Endothelial cell of coronary artery (primary cell): ENCODE data around the gene PTGER2. TPM values are rescaled to one million over a fixed set of nuclear protein-coding genes. Genes with fewer than 3 reads are reported as not detected.

Experiments
- total RNA-seq: library from RNA; depleted of rRNA; stranded (reverse); fragments of >200 nt; gene quantifications from 2 replicates; pipeline ENCODE4 v1.2.3, GENCODE V29; 2014

Gene PTGER2, protein sequence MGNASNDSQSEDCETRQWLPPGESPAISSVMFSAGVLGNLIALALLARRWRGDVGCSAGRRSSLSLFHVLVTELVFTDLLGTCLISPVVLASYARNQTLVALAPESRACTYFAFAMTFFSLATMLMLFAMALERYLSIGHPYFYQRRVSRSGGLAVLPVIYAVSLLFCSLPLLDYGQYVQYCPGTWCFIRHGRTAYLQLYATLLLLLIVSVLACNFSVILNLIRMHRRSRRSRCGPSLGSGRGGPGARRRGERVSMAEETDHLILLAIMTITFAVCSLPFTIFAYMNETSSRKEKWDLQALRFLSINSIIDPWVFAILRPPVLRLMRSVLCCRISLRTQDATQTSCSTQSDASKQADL
- total RNA-seq = 1.4 TPM in 1 of 2 replicates, not detected in the other

DNA sequence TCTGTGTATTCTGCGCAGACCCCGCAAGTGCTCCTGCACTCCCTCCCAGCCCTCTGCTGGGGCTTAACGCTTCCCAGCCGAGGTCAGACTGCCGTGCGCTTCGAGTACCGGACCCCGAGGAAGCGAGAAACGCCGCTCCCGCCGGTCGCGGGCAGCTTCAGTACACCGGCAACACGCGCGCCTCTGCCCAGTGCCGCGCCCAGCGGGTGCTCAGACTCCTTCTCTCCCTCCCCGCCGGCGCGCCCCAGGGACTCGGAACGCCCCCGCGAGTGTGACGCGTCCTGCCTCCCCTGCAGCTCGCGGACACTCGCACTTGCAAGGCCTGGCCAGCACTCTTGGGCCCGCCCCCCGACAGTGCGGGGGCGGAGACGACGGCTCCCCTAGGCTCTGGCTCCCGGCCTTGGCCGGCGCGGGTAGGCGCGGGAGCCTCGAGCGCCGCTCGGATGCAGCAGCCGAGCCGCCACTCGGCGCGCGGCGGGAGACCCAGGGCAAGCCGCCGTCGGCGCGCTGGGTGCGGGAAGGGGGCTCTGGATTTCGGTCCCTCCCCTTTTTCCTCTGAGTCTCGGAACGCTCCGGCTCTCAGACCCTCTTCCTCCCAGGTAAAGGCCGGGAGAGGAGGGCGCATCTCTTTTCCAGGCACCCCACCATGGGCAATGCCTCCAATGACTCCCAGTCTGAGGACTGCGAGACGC lies at the start of gene PTGER2:
Gene PTGER2 (plus strand): TSS at position 410 of the 692 bp plus-strand sequence. CDS start 237 bp downstream, at position 647.

DNA sequence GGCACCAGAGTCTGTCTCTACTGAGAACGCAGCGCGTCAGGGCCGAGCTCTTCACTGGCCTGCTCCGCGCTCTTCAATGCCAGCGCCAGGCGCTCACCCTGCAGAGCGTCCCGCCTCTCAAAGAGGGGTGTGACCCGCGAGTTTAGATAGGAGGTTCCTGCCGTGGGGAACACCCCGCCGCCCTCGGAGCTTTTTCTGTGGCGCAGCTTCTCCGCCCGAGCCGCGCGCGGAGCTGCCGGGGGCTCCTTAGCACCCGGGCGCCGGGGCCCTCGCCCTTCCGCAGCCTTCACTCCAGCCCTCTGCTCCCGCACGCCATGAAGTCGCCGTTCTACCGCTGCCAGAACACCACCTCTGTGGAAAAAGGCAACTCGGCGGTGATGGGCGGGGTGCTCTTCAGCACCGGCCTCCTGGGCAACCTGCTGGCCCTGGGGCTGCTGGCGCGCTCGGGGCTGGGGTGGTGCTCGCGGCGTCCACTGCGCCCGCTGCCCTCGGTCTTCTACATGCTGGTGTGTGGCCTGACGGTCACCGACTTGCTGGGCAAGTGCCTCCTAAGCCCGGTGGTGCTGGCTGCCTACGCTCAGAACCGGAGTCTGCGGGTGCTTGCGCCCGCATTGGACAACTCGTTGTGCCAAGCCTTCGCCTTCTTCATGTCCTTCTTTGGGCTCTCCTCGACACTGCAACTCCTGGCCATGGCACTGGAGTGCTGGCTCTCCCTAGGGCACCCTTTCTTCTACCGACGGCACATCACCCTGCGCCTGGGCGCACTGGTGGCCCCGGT lies 46.4 kb upstream of the PTGER2 start, which contains the start of gene PTGDR:
Gene PTGDR (plus strand): TSS at position 198 of the 778 bp plus-strand sequence. CDS start 117 bp downstream, at position 315.

Other genes with a start within 250 kb of the PTGER2 start
- 14.2 and 34.4 TPM in 2 replicates for gene NID2, start 245.3 kb upstream of the PTGER2 start, total RNA-seq
- gene PTGDR, start 46.6 kb upstream of the PTGER2 start, total RNA-seq = not detected in 2 replicates
- 2.5 and 3.3 TPM in 2 replicates for gene TXNDC16, start 238.2 kb downstream of the PTGER2 start, total RNA-seq
- 0.45 and 0.94 TPM in 2 replicates for gene GPR137C, start 238.5 kb downstream of the PTGER2 start, total RNA-seq